ENCODE data around the gene CNTLN. TPM values are rescaled to one million over a fixed set of nuclear protein-coding genes. Genes with fewer than 3 reads are reported as not detected.

Gene CNTLN
- total and polyA plus RNA-seq, 2 of the 13 experiments (the other 11 are each of a cell fraction or from before 2014, with no cell fraction given) = 1.5 to 5.7 TPM

- TF ChIP-seq, protein P1, sequence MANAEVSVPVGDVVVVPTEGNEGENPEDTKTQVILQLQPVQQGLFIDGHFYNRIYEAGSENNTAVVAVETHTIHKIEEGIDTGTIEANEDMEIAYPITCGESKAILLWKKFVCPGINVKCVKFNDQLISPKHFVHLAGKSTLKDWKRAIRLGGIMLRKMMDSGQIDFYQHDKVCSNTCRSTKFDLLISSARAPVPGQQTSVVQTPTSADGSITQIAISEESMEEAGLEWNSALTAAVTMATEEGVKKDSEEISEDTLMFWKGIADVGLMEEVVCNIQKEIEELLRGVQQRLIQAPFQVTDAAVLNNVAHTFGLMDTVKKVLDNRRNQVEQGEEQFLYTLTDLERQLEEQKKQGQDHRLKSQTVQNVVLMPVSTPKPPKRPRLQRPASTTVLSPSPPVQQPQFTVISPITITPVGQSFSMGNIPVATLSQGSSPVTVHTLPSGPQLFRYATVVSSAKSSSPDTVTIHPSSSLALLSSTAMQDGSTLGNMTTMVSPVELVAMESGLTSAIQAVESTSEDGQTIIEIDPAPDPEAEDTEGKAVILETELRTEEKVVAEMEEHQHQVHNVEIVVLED (CRISPR knock-in tag; IDR thresholded peaks at IDR 0.05; ENCODE audit: borderline replicate concordance) = no peak
- TF ChIP-seq PCBP2 (optimal IDR thresholded peaks at IDR 0.05; ENCODE audit: low read depth, low read length, poor library complexity, severe bottlenecking) = no peak
- no peak for TF ChIP-seq SOX5 (CRISPR knock-in tag; IDR thresholded peaks at IDR 0.05; ENCODE audit: borderline replicate concordance)
- TF ChIP-seq STAG1 (CRISPR knock-in tag; IDR thresholded peaks at IDR 0.05) = peak; percentile 84
Observed at GRCh38 chr9:17462869-17463464, 328.1 kb downstream of the CNTLN start (continued).

DNA sequence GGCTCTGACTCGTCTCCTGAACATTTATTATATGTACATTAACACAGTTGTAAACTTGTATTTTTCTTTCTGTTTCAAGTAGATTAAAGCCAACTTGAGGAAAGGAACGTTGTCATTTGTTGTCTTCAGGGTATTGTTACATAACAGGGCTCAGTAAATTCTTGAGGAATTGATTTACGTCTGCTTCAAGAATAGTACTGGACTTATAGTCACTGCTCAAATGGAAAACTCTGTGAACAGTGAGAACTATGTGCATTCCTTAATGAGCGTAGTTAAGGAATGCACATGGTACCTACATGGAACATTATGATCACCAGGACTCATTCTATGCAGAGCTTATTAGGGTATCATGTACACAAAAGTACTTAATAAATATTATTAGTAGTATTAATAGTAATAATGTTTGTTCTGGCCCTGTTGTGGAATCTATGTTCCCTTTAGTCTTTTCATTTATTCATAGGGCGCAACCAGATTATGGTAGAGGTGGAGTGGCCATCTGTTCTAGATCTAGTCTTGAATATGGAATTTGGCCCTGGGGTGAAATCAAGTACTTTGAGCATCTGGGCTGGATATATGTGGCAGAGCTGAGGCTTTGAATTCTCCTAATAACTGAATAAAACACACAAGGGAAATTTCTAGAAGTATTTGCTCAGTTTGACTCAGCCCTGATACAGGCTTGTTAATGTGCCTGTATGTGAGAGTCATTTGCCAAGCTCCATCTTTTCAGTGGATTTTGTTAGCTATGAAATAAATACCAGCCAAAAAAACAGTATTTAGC is 335.4 kb downstream of the CNTLN start:
- Histone ChIP-seq H3K79me2 (ENCODE audit: insufficient read depth, low read length) (no peaks in the 10 kb centered on the region), H2AFZ (ENCODE audit: low read length) (no peak overlapping the region), H3K4me2 (ENCODE audit: low read depth, low read length) (no peak overlapping the region), H4K20me1 (ENCODE audit: insufficient read depth, low read length) (no peaks in the 10 kb centered on the region), H3K4me1 (ENCODE audit: insufficient read depth, low read length) (no peaks in the 10 kb centered on the region), H3K27ac (ENCODE audit: extremely low read length, insufficient read depth, low read length) (no peak overlapping the region), H3K27me3 (ENCODE audit: control insufficient read depth in 1 of 2, insufficient read depth in 2 of 2, low read length in 2 of 2) (no peaks in the 10 kb centered on the region), H3K36me3 (replicated peaks in 1 of 2; ENCODE audit: control insufficient read depth in 1 of 2, insufficient read depth in 2 of 2, low read length in 2 of 2) (no peaks in the 10 kb centered on the region), H3K4me3 (replicated peaks in 1 of 3; ENCODE audit: insufficient read depth in 1 of 3, low read depth in 2 of 3, low read length in 3 of 3) (no peak overlapping the region), H3K9ac (ENCODE audit: insufficient read depth, low read depth, low read length) (no peak overlapping the region), H3K9me3 (ENCODE audit: low read length) (no peaks in the 10 kb centered on the region)
- TF ChIP-seq ZNF501 (CRISPR knock-in tag; IDR thresholded peaks at IDR 0.05) (no peak), ZBTB7A (CRISPR knock-in tag; IDR thresholded peaks at IDR 0.05) (no peak)
- no peak for ATAC-seq
- ChIA-PET POLR2A (no interaction called here), CTCF (ENCODE audit: low intra/inter-chr PET ratio, low total read pairs) (no interaction called here)
- DNase-seq (ENCODE audit: low spot score) = no peak
- WGBS (ENCODE audit: low lambda C conversion rate) = 56% methylated on average over 5 of the region's 5 CpGs
- BruUV-seq (replicated peaks) = no TSS peak
- no peak for FAIRE-seq
- intact Hi-C loops (cut with micrococcal nuclease; ENCODE audit: unreplicated experiment) (no loop called here), in situ Hi-C loops (cut with HindIII; ENCODE audit: extremely low pct_ligation_motif_present, low pct_unique_long_range_greater_than_20kb) (loop anchor here (25.0 kb wide), 2 partner anchors 358 to 1608 kb away; no protein-coding TSS in a partner anchor)
